Measurements from ENCODE around the gene CAMK2A.

Gene CAMK2A

GRCh38 chr5:150230842-150231241 is 58.7 kb downstream of the CAMK2A start:
- no peak for DNase-seq

GRCh38 chr5:150229571-150229970 is 60.0 kb downstream of the CAMK2A start:
- no peak for DNase-seq

- DNase-seq, result no peak
Measured at GRCh38 chr5:150227606-150228273, 61.8 kb downstream of the CAMK2A start.

- DNase-seq, result no peak
Measured at GRCh38 chr5:150227036-150227435, 62.5 kb downstream of the CAMK2A start.

GRCh38 chr5:150224483-150225027 is 65.0 kb downstream of the CAMK2A start:
- no peak for DNase-seq

GRCh38 chr5:150223474-150223873 is 66.1 kb downstream of the CAMK2A start:
- no peak for DNase-seq

- no peak for DNase-seq
Measured at GRCh38 chr5:150222906-150223305, 66.7 kb downstream of the CAMK2A start.

- DNase-seq, result no peak
Measured at GRCh38 chr5:150221471-150221870, 68.1 kb downstream of the CAMK2A start.

- no peak for DNase-seq
Measured at GRCh38 chr5:150219861-150220260, 69.7 kb downstream of the CAMK2A start.

- no peak for DNase-seq
Measured at GRCh38 chr5:150219142-150219541, 70.4 kb downstream of the CAMK2A start.

- no peak for DNase-seq
Measured at GRCh38 chr5:150218693-150219035, 70.9 kb downstream of the CAMK2A start.

GRCh38 chr5:150217873-150218692 is 71.5 kb downstream of the CAMK2A start:
- DNase-seq, result peak; percentile 50 to 84 (median 62)

- no peak for DNase-seq
Measured at GRCh38 chr5:150217038-150217437, 72.5 kb downstream of the CAMK2A start.

- DNase-seq, result no peak
Measured at GRCh38 chr5:150215979-150216944, 73.3 kb downstream of the CAMK2A start.

- DNase-seq, result no peak
Measured at GRCh38 chr5:150214289-150214688, 75.3 kb downstream of the CAMK2A start.

- DNase-seq, result no peak
Measured at GRCh38 chr5:150213530-150213929, 76.0 kb downstream of the CAMK2A start.

- no peak for DNase-seq
Measured at GRCh38 chr5:150211156-150212030, 78.2 kb downstream of the CAMK2A start.

- no peak for DNase-seq
Measured at GRCh38 chr5:150210644-150211043, 78.9 kb downstream of the CAMK2A start.

- peak in 1 of 6 experiments; percentile 4 for DNase-seq
Measured at GRCh38 chr5:150209099-150209635, 80.4 kb downstream of the CAMK2A start.

GRCh38 chr5:150208187-150209098 is 81.1 kb downstream of the CAMK2A start:
- DNase-seq, result no peak

GRCh38 chr5:150206779-150207115 is 82.8 kb downstream of the CAMK2A start:
- no peak for DNase-seq

All from stimulated activated naive CD4-positive, alpha-beta T cell (primary cell).